ENCODE data around the gene SMOC1. TPM values are rescaled to one million over a fixed set of nuclear protein-coding genes. Genes with fewer than 3 reads are reported as not detected.

SMOC1 gene
- total and polyA plus RNA-seq, 2 donors (not counting 1 experiment from before 2014, with no cell fraction given): 0.06 TPM; not detected in 1

DNA sequence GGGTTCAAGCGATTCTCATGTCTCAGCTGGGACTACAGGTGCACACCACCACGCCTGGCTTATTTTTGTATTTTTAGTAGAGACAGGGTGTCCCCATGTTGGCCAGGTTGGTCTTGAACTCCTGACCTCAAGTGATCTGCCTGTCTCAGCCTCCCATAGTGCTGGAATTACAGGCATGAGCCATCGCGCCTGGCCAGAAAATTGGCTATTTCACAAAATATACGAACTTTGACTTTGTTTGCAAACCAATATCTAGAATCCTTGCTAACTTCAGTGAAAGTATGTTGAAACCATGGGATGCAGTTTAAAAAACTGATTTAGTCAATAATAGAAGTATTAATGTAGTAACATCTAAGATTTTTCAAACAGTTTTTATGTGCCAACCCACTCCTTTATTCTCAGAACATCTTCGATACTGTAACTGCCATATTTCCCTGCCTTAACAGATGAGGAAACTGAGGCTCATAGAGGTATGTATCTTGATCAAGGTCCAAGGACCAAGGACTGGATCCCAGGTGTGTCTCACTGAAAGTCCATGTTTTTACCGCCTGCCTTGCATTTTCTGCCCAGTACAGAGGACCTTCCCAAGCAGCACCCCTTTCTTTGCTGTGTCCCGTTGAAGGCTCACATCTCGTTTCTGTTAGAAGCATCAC is 54.5 kb downstream of the SMOC1 start:
- H3K36me3 ChIP-seq (ENCODE audit: control insufficient read depth, insufficient read depth, low read length): no peaks in the 10 kb centered on the region
- H4K20me1 ChIP-seq (ENCODE audit: control insufficient read depth, extremely low read depth, insufficient read depth, low read length): no peaks in the 10 kb centered on the region
- H3K4me3 ChIP-seq (replicated peaks in 1 of 4; ENCODE audit: control extremely low read depth in 1 of 4, insufficient read depth in 1 of 4, low read depth in 3 of 4, low read length in 4 of 4): no peak overlapping the region
- no peaks in the 10 kb centered on the region for H3K9me3 ChIP-seq (ENCODE audit: control insufficient read depth, insufficient read depth, low read depth, low read length)
- no peak overlapping the region for H3K9ac ChIP-seq (ENCODE audit: insufficient read depth, low read length)
- no peaks in the 10 kb centered on the region for H3K4me1 ChIP-seq (ENCODE audit: control insufficient read depth, extremely low read depth, insufficient read depth, low read length)
- no peak overlapping the region for H2AFZ ChIP-seq (ENCODE audit: low read length)
- no peaks in the 10 kb centered on the region for H3K79me2 ChIP-seq (ENCODE audit: control insufficient read depth, insufficient read depth, low read length)
- H3K4me2 ChIP-seq (ENCODE audit: extremely low read depth, insufficient read depth, low read length): no peak overlapping the region
- no peak overlapping the region for H3K27ac ChIP-seq (ENCODE audit: insufficient read depth, low read length)
- TF ChIP-seq EZH2 (IDR thresholded peaks at IDR 0.05; ENCODE audit: low read length, missing control alignments): no peak
- TF ChIP-seq, protein P1, sequence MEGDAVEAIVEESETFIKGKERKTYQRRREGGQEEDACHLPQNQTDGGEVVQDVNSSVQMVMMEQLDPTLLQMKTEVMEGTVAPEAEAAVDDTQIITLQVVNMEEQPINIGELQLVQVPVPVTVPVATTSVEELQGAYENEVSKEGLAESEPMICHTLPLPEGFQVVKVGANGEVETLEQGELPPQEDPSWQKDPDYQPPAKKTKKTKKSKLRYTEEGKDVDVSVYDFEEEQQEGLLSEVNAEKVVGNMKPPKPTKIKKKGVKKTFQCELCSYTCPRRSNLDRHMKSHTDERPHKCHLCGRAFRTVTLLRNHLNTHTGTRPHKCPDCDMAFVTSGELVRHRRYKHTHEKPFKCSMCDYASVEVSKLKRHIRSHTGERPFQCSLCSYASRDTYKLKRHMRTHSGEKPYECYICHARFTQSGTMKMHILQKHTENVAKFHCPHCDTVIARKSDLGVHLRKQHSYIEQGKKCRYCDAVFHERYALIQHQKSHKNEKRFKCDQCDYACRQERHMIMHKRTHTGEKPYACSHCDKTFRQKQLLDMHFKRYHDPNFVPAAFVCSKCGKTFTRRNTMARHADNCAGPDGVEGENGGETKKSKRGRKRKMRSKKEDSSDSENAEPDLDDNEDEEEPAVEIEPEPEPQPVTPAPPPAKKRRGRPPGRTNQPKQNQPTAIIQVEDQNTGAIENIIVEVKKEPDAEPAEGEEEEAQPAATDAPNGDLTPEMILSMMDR (conservative IDR thresholded peaks at IDR 0.05 in 1 of 2, IDR thresholded peaks at IDR 0.05 in 1 of 2; ENCODE audit: low read depth in 1 of 2, low read length in 2 of 2): no peak
- no peak for DNase-seq (ENCODE audit: low read depth in 2 of 2)
- H3K27me3 ChIP-seq (ENCODE audit: control insufficient read depth, insufficient read depth, low read length): no peaks in the 10 kb centered on the region

DNA sequence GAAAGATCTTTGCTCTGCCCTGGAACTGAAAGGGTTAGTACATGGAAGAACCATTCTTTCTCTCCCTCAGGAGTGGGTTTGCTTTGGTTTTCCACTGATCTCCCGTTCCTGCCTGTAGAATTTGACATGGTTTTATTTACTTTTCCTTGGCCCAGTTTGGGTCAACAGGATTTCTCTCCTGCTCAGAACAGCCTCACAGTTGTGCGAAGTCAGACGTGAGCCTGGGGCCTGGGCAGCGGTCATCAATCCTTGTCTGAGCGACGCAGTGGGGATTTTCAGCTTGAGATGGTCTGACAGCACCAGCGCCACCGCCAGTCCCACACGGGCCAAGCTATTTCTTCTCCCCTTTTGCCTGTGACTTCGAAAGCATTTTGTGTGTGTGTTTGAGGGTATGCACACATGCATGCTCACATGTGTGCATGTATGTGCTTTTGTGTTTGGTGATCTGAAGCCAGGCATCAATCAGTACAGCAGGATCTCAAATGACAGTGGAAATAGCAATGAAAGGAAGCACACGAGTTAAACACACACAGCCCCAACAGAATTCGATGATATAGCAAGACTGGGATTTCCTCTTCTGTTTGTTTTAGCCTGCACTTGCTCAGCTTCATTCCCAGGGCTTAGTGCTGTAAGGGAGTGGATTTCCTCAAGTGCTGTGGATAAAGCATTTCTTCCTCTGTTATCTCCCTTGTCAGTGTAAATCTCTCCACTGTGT is 58.3 kb downstream of the SMOC1 start:
- TF ChIP-seq EZH2 (IDR thresholded peaks at IDR 0.05; ENCODE audit: low read length, missing control alignments): no peak
- TF ChIP-seq, protein P1 (conservative IDR thresholded peaks at IDR 0.05 in 1 of 2, IDR thresholded peaks at IDR 0.05 in 1 of 2; ENCODE audit: low read depth in 1 of 2, low read length in 2 of 2): no peak
- no peaks in the 10 kb centered on the region for H4K20me1 ChIP-seq (ENCODE audit: control insufficient read depth, extremely low read depth, insufficient read depth, low read length)
- H3K27me3 ChIP-seq (ENCODE audit: control insufficient read depth, insufficient read depth, low read length): no peaks in the 10 kb centered on the region
- DNase-seq (ENCODE audit: low read depth in 2 of 2): no peak
- no peaks in the 10 kb centered on the region for H3K9me3 ChIP-seq (ENCODE audit: control insufficient read depth, insufficient read depth, low read depth, low read length)
- no peak overlapping the region for H3K4me2 ChIP-seq (ENCODE audit: extremely low read depth, insufficient read depth, low read length)
- no peaks in the 10 kb centered on the region for H3K4me1 ChIP-seq (ENCODE audit: control insufficient read depth, extremely low read depth, insufficient read depth, low read length)
- no peaks in the 10 kb centered on the region for H3K79me2 ChIP-seq (ENCODE audit: control insufficient read depth, insufficient read depth, low read length)
- no peak overlapping the region for H3K9ac ChIP-seq (ENCODE audit: insufficient read depth, low read length)
- no peak overlapping the region for H3K4me3 ChIP-seq (replicated peaks in 1 of 4; ENCODE audit: control extremely low read depth in 1 of 4, insufficient read depth in 1 of 4, low read depth in 3 of 4, low read length in 4 of 4)
- H3K36me3 ChIP-seq (ENCODE audit: control insufficient read depth, insufficient read depth, low read length): no peaks in the 10 kb centered on the region
- no peak overlapping the region for H2AFZ ChIP-seq (ENCODE audit: low read length)
- no peak overlapping the region for H3K27ac ChIP-seq (ENCODE audit: insufficient read depth, low read length)

DNA sequence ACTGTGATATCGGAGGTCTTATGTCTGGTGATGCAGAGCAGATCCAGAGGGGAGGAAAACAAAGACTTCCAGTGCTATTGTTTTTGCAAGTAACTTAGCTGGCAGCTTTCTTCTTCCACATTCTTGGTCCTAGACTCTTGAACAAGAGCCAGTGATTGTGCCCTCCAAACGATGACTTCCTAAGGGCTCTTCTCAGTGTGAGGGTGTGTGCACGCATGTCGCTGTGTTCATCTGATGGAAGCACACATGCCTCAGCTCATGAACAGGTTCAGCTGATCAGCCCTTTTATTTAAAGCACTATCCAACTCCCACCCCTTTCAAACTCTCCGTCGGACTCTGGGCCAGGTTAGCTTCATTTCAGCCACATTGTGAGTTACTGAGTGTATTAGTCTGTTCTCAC is 59.5 kb downstream of the SMOC1 start:
- Histone ChIP-seq H3K9me3 (ENCODE audit: control insufficient read depth, insufficient read depth, low read depth, low read length) (no peaks in the 10 kb centered on the region), H4K20me1 (ENCODE audit: control insufficient read depth, extremely low read depth, insufficient read depth, low read length) (no peaks in the 10 kb centered on the region), H3K27me3 (ENCODE audit: control insufficient read depth, insufficient read depth, low read length) (no peaks in the 10 kb centered on the region), H2AFZ (ENCODE audit: low read length) (no peak overlapping the region), H3K4me3 (replicated peaks in 1 of 4; ENCODE audit: control extremely low read depth in 1 of 4, insufficient read depth in 1 of 4, low read depth in 3 of 4, low read length in 4 of 4) (no peak overlapping the region), H3K36me3 (ENCODE audit: control insufficient read depth, insufficient read depth, low read length) (no peaks in the 10 kb centered on the region), H3K4me1 (ENCODE audit: control insufficient read depth, extremely low read depth, insufficient read depth, low read length) (no peaks in the 10 kb centered on the region), H3K9ac (ENCODE audit: insufficient read depth, low read length) (no peak overlapping the region), H3K79me2 (ENCODE audit: control insufficient read depth, insufficient read depth, low read length) (no peaks in the 10 kb centered on the region), H3K27ac (ENCODE audit: insufficient read depth, low read length) (no peak overlapping the region), H3K4me2 (ENCODE audit: extremely low read depth, insufficient read depth, low read length) (no peak overlapping the region)
- no peak for TF ChIP-seq EZH2 (IDR thresholded peaks at IDR 0.05; ENCODE audit: low read length, missing control alignments)
- TF ChIP-seq, protein P1 (conservative IDR thresholded peaks at IDR 0.05 in 1 of 2, IDR thresholded peaks at IDR 0.05 in 1 of 2; ENCODE audit: low read depth in 1 of 2, low read length in 2 of 2): no peak
- DNase-seq (ENCODE audit: low read depth in 2 of 2): no peak

All from fibroblast of lung (primary cell).